ENCODE results near the gene TMOD2. TPM values are rescaled to one million over a fixed set of nuclear protein-coding genes. Genes with fewer than 3 reads are reported as not detected.

The TMOD2 gene
- total and polyA plus RNA-seq, 2 of the 8 experiments (the other 6 are each of a cell fraction or from before 2014, with no cell fraction given): 0.80 to 6.5 TPM

- Histone ChIP-seq H3K23me2 (ENCODE audit: low read depth, low read length) (no peaks in the 10 kb centered on the region), H2BK12ac (ENCODE audit: low read depth, low read length) (no peak overlapping the region), H2BK5ac (ENCODE audit: low read depth, low read length) (no peak overlapping the region), H2AK5ac (ENCODE audit: low read depth, low read length) (no peak overlapping the region), H3K14ac (ENCODE audit: insufficient read length) (no peak overlapping the region), H3K4me1 (replicated peaks in 1 of 4; ENCODE audit: control insufficient read depth in 3 of 4, insufficient read depth in 4 of 4, low read length in 3 of 4) (no peaks in the 10 kb centered on the region), H2BK120ac (replicated peaks; ENCODE audit: low read depth, low read length) (no peak overlapping the region), H3K4ac (replicated peaks; ENCODE audit: insufficient read length, low read depth, low read length) (no peak overlapping the region), H3K36me3 (ENCODE audit: control insufficient read depth in 2 of 4, insufficient read depth in 4 of 4, low read length in 3 of 4) (no peaks in the 10 kb centered on the region), H4K5ac (ENCODE audit: insufficient read length, low read depth, low read length) (no peak overlapping the region), H3K27me3 (replicated peaks in 1 of 4; ENCODE audit: control insufficient read depth in 3 of 4, extremely low read depth in 1 of 4, insufficient read depth in 3 of 4, low read length in 3 of 4) (no peaks in the 10 kb centered on the region), H2AFZ (ENCODE audit: low read length) (no peak overlapping the region), H3K27ac (ENCODE audit: low read depth, low read length) (no peak overlapping the region), H2BK15ac (ENCODE audit: low read length) (no peak overlapping the region), H3K4me3 (ENCODE audit: extremely low read depth in 1 of 4, insufficient read depth in 2 of 4, low read depth in 3 of 4, low read length in 4 of 4) (no peak overlapping the region), H2BK20ac (ENCODE audit: low read length) (no peak overlapping the region), H3K79me2 (ENCODE audit: control insufficient read depth in 1 of 2, insufficient read depth in 2 of 2, low read length in 2 of 2) (no peaks in the 10 kb centered on the region), H4K20me1 (replicated peaks in 1 of 2; ENCODE audit: control insufficient read depth in 1 of 2, insufficient read depth in 2 of 2, low read length in 2 of 2) (peaks cover 0 to 2% of the 10 kb centered on the region in 2 experiments), H3K23ac (ENCODE audit: insufficient read length) (no peak overlapping the region), H4K91ac (replicated peaks; ENCODE audit: insufficient read length, low read length) (no peak overlapping the region), H3K18ac (ENCODE audit: extremely low read depth, low read length) (no peak overlapping the region), H3K9ac (replicated peaks in 1 of 4; ENCODE audit: extremely low read depth in 1 of 4, low read depth in 3 of 4, low read length in 3 of 4) (no peak overlapping the region), H3K79me1 (ENCODE audit: low read depth, low read length) (no peaks in the 10 kb centered on the region), H3K9me3 (ENCODE audit: insufficient read depth in 2 of 2, low read depth in 1 of 2, low read length in 1 of 2) (no peaks in the 10 kb centered on the region), H3K4me2 (ENCODE audit: insufficient read depth in 1 of 2, low read depth in 2 of 2, low read length in 2 of 2) (no peak overlapping the region), H4K8ac (ENCODE audit: extremely low read depth, insufficient read depth, low read length) (no peak overlapping the region), H3K56ac (replicated peaks; ENCODE audit: insufficient read length, low read depth, low read length) (no peak overlapping the region)
- 81% methylated on average over 3 of the region's 3 CpGs; no CpG with 5 or more reads in 1 of the 2 experiments for WGBS, 2 experiments (ENCODE audit: extremely low coverage in 1 of 2, insufficient coverage in 1 of 2, insufficient read length in 1 of 2, insufficient replicate concordance in 2 of 2, low coverage in 1 of 2, low lambda C conversion rate in 2 of 2, missing lambda C conversion rate in 1 of 2)
- TF ChIP-seq SP1 (IDR thresholded peaks at IDR 0.05; ENCODE audit: low read depth, low read length) (no peak), SIN3A (conservative IDR thresholded peaks at IDR 0.05 in 1 of 2, IDR thresholded peaks at IDR 0.05 in 1 of 2; ENCODE audit: low read depth in 1 of 2, low read length in 2 of 2) (no peak), TCF12 (IDR thresholded peaks at IDR 0.05; ENCODE audit: low read depth, low read length) (no peak), NANOG (IDR thresholded peaks at IDR 0.05; ENCODE audit: insufficient read depth, low read depth, low read length, poor library complexity, severe bottlenecking) (no peak), SP2 (IDR thresholded peaks at IDR 0.05; ENCODE audit: low read length) (no peak), SUZ12 (IDR thresholded peaks at IDR 0.05; ENCODE audit: low read length) (no peak), SIX5 (IDR thresholded peaks at IDR 0.05; ENCODE audit: low read depth, low read length) (no peak), TBP (IDR thresholded peaks at IDR 0.05; ENCODE audit: low read depth, low read length) (no peak), BACH1 (IDR thresholded peaks at IDR 0.05; ENCODE audit: low read length) (no peak), PHF8 (conservative IDR thresholded peaks at IDR 0.05; ENCODE audit: low read depth, low read length) (no peak), CBX8 (IDR thresholded peaks at IDR 0.05; ENCODE audit: borderline replicate concordance, low read depth, low read length) (no peak)
- POLR2A ChIA-PET (ENCODE audit: partially characterized antibody): no interaction called here
- FAIRE-seq (no peak), DNase-seq (ENCODE audit: low read depth in 1 of 2, low spot score in 2 of 2) (no peak)
- CTCF ChIA-PET (ENCODE audit: partially characterized antibody): interaction anchor here (0.9 to 4.4 kb wide), 6 partner anchors 8 to 114 kb away, joined by 3 to 32 read pairs (median 4); no protein-coding TSS in a partner anchor
These were observed 9.4 kb downstream of the TMOD2 start for GRCh38 chr15:51760805-51761204.

All from H1 (cell line).